CD4-positive, alpha-beta T cell (primary cell): ENCODE data around the gene LAX1. TPM values are rescaled to one million over a fixed set of nuclear protein-coding genes. Genes with fewer than 3 reads are reported as not detected.

Experiments used
- ATAC-seq: fragments of 200-7000 bp; cut with Tn5 transposase; one replicate; pipeline ENCODE4 v1.10.0; 2022; ENCODE audit warnings: mild to moderate bottlenecking; ENCODE audit not compliant: poor library complexity
- CTCF ChIA-PET: fragments of 350-600 bp; sonication (Branson Sonifier 250); formaldehyde crosslinking; loops from one replicate; lab custom pipeline; 2021; ENCODE audit warnings: antibody characterized with exemption, inconsistent platforms; lab: Charles Lee
- POLR2A ChIA-PET: fragments of 350-600 bp; sonication (Branson Sonifier 250); formaldehyde crosslinking; loops from one replicate; lab custom pipeline; 2021; ENCODE audit warnings: antibody characterized with exemption, inconsistent platforms; lab: Charles Lee
- DNase-seq, 14 experiments: peaks; one replicate each; pipeline ENCODE4 v3.0.0-alpha.2; 2013 to 2020; ENCODE audit warnings: mixed read lengths in 2 of 14
- H3K27ac ChIP-seq, 2 donors: one replicate each; pipeline versions ENCODE4 v1.5.1 to v1.7.0; 2013; ENCODE audit warnings: low read length in 2 of 2, low read depth in 1 of 2, mild to moderate bottlenecking in 1 of 2
- H3K27me3 ChIP-seq, 2 experiments: 1 replicate in 1 of 2; 2 replicates in 1 of 2; pipeline versions ENCODE4 v1.6.1 to v1.7.0; 2013; ENCODE audit warnings: low read length in 2 of 2, control low read depth in 1 of 2, mild to moderate bottlenecking in 1 of 2, moderate library complexity in 1 of 2; ENCODE audit not compliant: insufficient read depth in 2 of 2, control insufficient read depth in 1 of 2
- H3K36me3 ChIP-seq: one replicate; pipeline ENCODE4 v1.6.1; 2013; ENCODE audit warnings: low read length, control low read depth; ENCODE audit not compliant: insufficient read depth
- H3K4me1 ChIP-seq: one replicate; pipeline ENCODE4 v1.6.1; 2013; ENCODE audit warnings: low read length, control low read depth; ENCODE audit not compliant: insufficient read depth
- H3K4me3 ChIP-seq: one replicate; pipeline ENCODE4 v1.5.1; 2013; ENCODE audit warnings: mild to moderate bottlenecking, low read length, moderate library complexity
- H3K9me3 ChIP-seq, 2 experiments: 1 replicate in 1 of 2; 2 replicates in 1 of 2; pipeline versions ENCODE4 v1.6.1 to v1.7.0; 2013; ENCODE audit warnings: low read length in 2 of 2, mild to moderate bottlenecking in 2 of 2, control low read depth in 1 of 2, moderate library complexity in 1 of 2; ENCODE audit not compliant: control insufficient read depth in 1 of 2, insufficient read depth in 1 of 2
- H3K27ac Mint-ChIP-seq: one replicate; pipeline ENCODE4 v1.8.0; 2020; ENCODE audit warnings: mixed read lengths
- H3K27me3 Mint-ChIP-seq: one replicate; pipeline ENCODE4 v1.8.0; 2021; ENCODE audit warnings: mixed read lengths
- H3K36me3 Mint-ChIP-seq: one replicate; pipeline ENCODE4 v1.8.0; 2021; ENCODE audit warnings: low read depth, mixed read lengths
- H3K4me1 Mint-ChIP-seq: one replicate; pipeline ENCODE4 v1.8.0; 2021; ENCODE audit warnings: low read depth, mixed read lengths
- H3K4me3 Mint-ChIP-seq: one replicate; pipeline ENCODE4 v1.8.0; 2020; ENCODE audit warnings: mild to moderate bottlenecking, mixed read lengths
- H3K9me3 Mint-ChIP-seq: one replicate; pipeline ENCODE4 v1.8.0; 2020; ENCODE audit warnings: mixed read lengths
- CTCF ChIP-seq: fragments of 200-600 bp; IDR thresholded peaks from one replicate; pipeline ENCODE4 v1.8.0; 2022; ENCODE audit warnings: antibody characterized with exemption, mild to moderate bottlenecking
- intact Hi-C, 2 experiments: fragments of 100-400 bp; cut with DNase I in 1 of 2; cut with micrococcal nuclease in 1 of 2; formaldehyde crosslinking; loops; one replicate each; pipeline versions ENCODE4 v1.15.1 to v1.9.0; 2023 to 2025; cut with DNase I, micrococcal nuclease
- total RNA-seq, 174 experiments: library from RNA in 2 of 174; stranded (reverse) in 2 of 174; gene quantifications; one replicate each; pipeline ENCODE4 v1.2.3 and lab custom pipeline; 2021 to 2026

The LAX1 gene
- total RNA-seq, 2 experiments from 2014 or later: 16.6 to 18.3 TPM

GRCh38 chr1:203722909-203723308 lies 42.1 kb upstream of the LAX1 start:
- Histone ChIP-seq H3K27ac (no peak overlapping the region), H3K4me3 (no peak overlapping the region), H3K9me3 (no peaks in the 10 kb centered on the region), H3K4me1 (no peaks in the 10 kb centered on the region), H3K36me3 (peaks cover 87% of the 10 kb centered on the region), H3K27me3 (no peaks in the 10 kb centered on the region)
- Mint-ChIP-seq H3K9me3 (no peaks in the 10 kb centered on the region), H3K4me3 (no peak overlapping the region), H3K27ac (no peak overlapping the region), H3K27me3 (no peaks in the 10 kb centered on the region), H3K36me3 (peaks cover 82% of the 10 kb centered on the region), H3K4me1 (no peaks in the 10 kb centered on the region)
- intact Hi-C loops: loop anchor here in 1 of 2 experiments (2.0 kb wide), 1 partner anchor 50 kb away; no protein-coding TSS in a partner anchor
- ATAC-seq: no peak
- ChIA-PET CTCF (no interaction called here), POLR2A (interaction anchor here (1.2 kb wide), 1 partner anchor 13 kb away, joined by 3 read pairs; no protein-coding TSS in a partner anchor)
- DNase-seq: no peak
- TF ChIP-seq CTCF: no peak

GRCh38 chr1:203726417-203726867 lies 38.5 kb upstream of the LAX1 start:
- Mint-ChIP-seq H3K4me3 (no peak overlapping the region), H3K4me1 (no peaks in the 10 kb centered on the region), H3K36me3 (peaks cover 80% of the 10 kb centered on the region), H3K27me3 (no peaks in the 10 kb centered on the region), H3K27ac (no peak overlapping the region), H3K9me3 (no peaks in the 10 kb centered on the region)
- ATAC-seq (no peak), DNase-seq (no peak)
- H3K4me3 ChIP-seq: no peak overlapping the region
- no peak for TF ChIP-seq CTCF
- CTCF ChIA-PET: interaction anchor here (0.7 to 1.2 kb wide), 2 partner anchors 39 to 140 kb away, joined by 3 to 4 read pairs; partner anchors contain the start of gene LAX1
- POLR2A ChIA-PET: interaction anchor here (0.7 to 1.2 kb wide), 2 partner anchors 18 to 39 kb away, joined by 4 to 5 read pairs; partner anchors contain the start of gene LAX1
- no peaks in the 10 kb centered on the region for H3K27me3 ChIP-seq
- H3K9me3 ChIP-seq: no peaks in the 10 kb centered on the region
- peaks cover 86% of the 10 kb centered on the region for H3K36me3 ChIP-seq
- no peaks in the 10 kb centered on the region for H3K4me1 ChIP-seq
- no peak overlapping the region for H3K27ac ChIP-seq
- intact Hi-C loops: no loop called here

- Histone ChIP-seq H3K4me1 (no peaks in the 10 kb centered on the region), H3K4me3 (no peak overlapping the region), H3K27ac (no peak overlapping the region), H3K36me3 (peaks cover 72% of the 10 kb centered on the region), H3K27me3 (no peaks in the 10 kb centered on the region), H3K9me3 (no peaks in the 10 kb centered on the region)
- H3K9me3 Mint-ChIP-seq: no peaks in the 10 kb centered on the region
- no peaks in the 10 kb centered on the region for H3K4me1 Mint-ChIP-seq
- ChIA-PET CTCF (interaction anchor here (1.0 to 1.2 kb wide), 2 partner anchors 31 to 32 kb away, joined by 3 read pairs; partner anchors contain the start of gene LAX1), POLR2A (interaction anchor here (1.8 kb wide), 1 partner anchor 32 kb away, joined by 6 read pairs; the partner anchor contains the start of gene LAX1)
- ATAC-seq: no peak
- intact Hi-C loops: loop anchor here in 1 of 2 experiments (5.0 kb wide), 1 partner anchor 34 kb away; the partner anchor contains the start of gene LAX1
- DNase-seq: no peak
- peaks cover 70% of the 10 kb centered on the region for H3K36me3 Mint-ChIP-seq
- no peaks in the 10 kb centered on the region for H3K27me3 Mint-ChIP-seq
- H3K27ac Mint-ChIP-seq: peak overlapping the region; percentile 29
- no peak for TF ChIP-seq CTCF
- no peak overlapping the region for H3K4me3 Mint-ChIP-seq
Measured at GRCh38 chr1:203733009-203733863, 31.7 kb upstream of the LAX1 start.
